HG03571 (cell line): Measurements from ENCODE around the gene NXPE4.

Experiments
- ATAC-seq: cut with Tn5 transposase; IDR thresholded peaks from one replicate; pipeline ENCODE4 v1.9.1; 2021; ENCODE audit not compliant: unreplicated experiment

Gene NXPE4

GRCh38 chr11:114563077-114563476, 32.5 kb downstream of the NXPE4 start:
- no peak for ATAC-seq

GRCh38 chr11:114562166-114562916, 33.2 kb downstream of the NXPE4 start:
- no peak for ATAC-seq

- no peak for ATAC-seq
Observed at GRCh38 chr11:114559425-114560310, 35.9 kb downstream of the NXPE4 start, which contains the start of gene NXPE1. Gene NXPE1 (minus strand): TSS chr11:114559881. CDS start chr11:114551201, 8,680 bp downstream.

GRCh38 chr11:114556135-114556534, 39.5 kb downstream of the NXPE4 start:
- no peak for ATAC-seq

GRCh38 chr11:114553642-114554041, 41.9 kb downstream of the NXPE4 start:
- ATAC-seq: no peak

GRCh38 chr11:114551060-114551459, 44.5 kb downstream of the NXPE4 start:
- no peak for ATAC-seq

- no peak for ATAC-seq
Observed at GRCh38 chr11:114525682-114526081, 69.9 kb downstream of the NXPE4 start.

- ATAC-seq: no peak
Observed at GRCh38 chr11:114524122-114524521, 71.5 kb downstream of the NXPE4 start.

- ATAC-seq: no peak
Observed at GRCh38 chr11:114522818-114523217, 72.8 kb downstream of the NXPE4 start.
